ENCODE results near the gene TTC39A. TPM values are rescaled to one million over a fixed set of nuclear protein-coding genes. Genes with fewer than 3 reads are reported as not detected.
"Not testable (repeated sequence)": the region's sequence is repeated elsewhere in the genome, so short reads cannot be mapped to it uniquely, and the experiment has no call there.

The TTC39A gene
- total RNA-seq, 3 donors from 2014 or later = 0.29 to 0.98 (median 0.38) TPM

DNA sequence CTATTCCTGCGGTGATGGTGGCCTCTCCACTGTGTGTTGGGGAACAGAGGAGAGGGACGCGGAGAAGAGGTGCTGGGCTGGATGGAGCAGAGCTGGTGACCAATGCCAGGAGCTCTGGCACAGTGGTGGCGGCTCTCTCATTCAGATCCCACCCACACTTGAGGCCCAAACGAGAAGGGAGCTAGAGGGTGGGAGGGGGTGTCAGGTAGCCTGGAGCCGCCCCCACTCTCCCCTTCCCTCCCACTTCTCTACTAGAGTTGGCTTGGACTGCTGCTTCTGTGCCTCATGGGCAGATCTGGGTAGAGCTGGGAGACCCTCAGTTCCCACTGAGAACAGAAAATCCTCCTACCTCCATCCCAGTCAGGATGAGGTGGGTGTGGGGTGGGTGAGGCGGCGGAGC, 3.5 kb downstream of the TTC39A start:
- no peaks in the 10 kb centered on the region for H3K9me3 Mint-ChIP-seq
- no peak overlapping the region for H3K4me3 Mint-ChIP-seq
- H3K36me3 Mint-ChIP-seq (ENCODE audit: insufficient read depth) = no peaks in the 10 kb centered on the region
- ATAC-seq = no peak
- H3K4me1 Mint-ChIP-seq (ENCODE audit: low read depth) = peaks cover 9% of the 10 kb centered on the region
- H3K27me3 Mint-ChIP-seq (ENCODE audit: low read depth) = peaks cover 39% of the 10 kb centered on the region
- DNase-seq = no peak

DNA sequence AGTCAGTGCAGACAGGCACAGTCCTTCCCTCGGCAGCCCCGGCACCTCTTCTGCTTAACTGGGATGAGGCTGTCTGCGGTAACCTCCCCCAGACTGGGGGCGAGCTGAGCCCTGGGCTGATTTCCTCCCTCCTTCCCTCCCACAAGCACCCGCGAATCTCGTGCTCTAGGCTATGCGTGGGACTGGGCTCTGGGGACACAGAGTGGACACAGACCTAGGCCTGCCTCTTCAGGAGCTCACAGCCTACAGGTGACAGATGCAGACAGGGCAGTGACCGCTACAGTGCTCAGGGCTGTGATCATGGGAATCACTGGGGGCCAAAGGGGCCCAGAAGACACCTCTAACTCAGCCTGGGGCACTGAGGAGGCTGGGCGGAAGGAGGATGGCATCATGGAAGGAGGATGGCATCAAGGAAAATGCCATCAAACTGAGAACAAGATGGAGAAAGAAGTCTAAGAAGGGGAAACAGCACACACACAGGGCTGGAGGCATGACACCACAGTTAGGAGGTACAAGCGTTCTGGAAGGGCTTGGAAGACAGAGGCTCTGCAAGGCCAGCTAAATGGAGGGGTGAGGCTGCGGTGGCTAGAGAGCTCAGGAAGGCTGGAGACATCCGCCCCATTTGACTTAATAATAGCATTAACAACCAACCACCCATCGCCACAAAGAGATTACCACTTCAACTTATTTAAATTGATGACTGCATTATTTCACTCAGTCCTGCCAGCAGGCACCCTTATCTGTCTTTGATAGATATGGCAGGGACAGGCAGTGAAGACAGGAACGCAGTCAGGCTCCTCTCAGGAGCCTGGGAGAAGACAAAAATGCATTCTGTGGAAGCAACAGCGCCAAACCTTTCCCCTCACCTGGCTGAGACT, 4.2 kb downstream of the TTC39A start:
- H3K9me3 Mint-ChIP-seq = no peaks in the 10 kb centered on the region
- H3K4me1 Mint-ChIP-seq (ENCODE audit: low read depth) = peaks cover 4% of the 10 kb centered on the region
- H3K27me3 Mint-ChIP-seq (ENCODE audit: low read depth) = peaks cover 32% of the 10 kb centered on the region
- no peaks in the 10 kb centered on the region for H3K36me3 Mint-ChIP-seq (ENCODE audit: insufficient read depth)
- DNase-seq (no peak), ATAC-seq (no peak)
- H3K4me3 Mint-ChIP-seq = no peak overlapping the region

DNA sequence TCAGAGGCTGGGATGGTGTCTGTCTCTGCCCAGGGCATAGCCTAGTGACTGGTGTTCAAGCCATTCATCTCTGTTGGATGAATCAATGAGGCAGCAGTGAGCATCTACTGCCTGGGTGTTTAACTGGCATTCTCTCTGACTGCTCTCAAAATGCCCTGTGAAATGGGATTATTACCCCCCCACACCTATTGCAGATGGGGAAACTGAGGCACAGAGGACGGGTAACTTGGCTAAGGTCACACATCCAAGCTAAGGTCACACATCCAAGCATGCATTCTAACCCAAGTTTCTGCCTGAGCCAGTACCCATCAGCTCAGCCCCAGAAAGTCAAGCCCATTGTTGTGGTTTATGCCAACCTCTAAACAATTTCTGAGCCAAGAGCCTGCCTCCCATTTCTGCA, 5.0 kb downstream of the TTC39A start:
- DNase-seq = no peak
- Mint-ChIP-seq H3K4me3 (no peak overlapping the region), H3K27me3 (ENCODE audit: low read depth) (peaks cover 27% of the 10 kb centered on the region), H3K36me3 (ENCODE audit: insufficient read depth) (no peaks in the 10 kb centered on the region), H3K9me3 (no peaks in the 10 kb centered on the region), H3K4me1 (ENCODE audit: low read depth) (no peaks in the 10 kb centered on the region)
- no peak for ATAC-seq

DNA sequence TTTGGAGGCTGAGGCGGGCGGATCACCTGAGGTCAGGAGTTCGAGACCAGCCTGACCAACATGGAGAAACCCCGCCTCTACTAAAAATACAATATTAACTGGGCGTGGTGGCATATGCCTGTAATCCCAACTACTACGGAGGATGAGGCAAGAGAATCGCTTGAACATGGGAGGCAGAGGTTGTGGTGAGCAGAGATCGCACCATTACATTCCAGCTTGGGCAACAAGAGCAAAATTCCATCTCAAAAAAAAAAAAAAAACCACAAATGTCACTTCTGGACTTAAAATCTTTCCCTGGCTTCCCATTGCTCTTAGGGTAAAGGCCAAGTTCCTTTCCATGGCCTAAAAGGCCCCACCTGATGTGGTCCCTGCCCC, 5.4 kb downstream of the TTC39A start:
- peaks cover 27% of the 10 kb centered on the region for H3K27me3 Mint-ChIP-seq (ENCODE audit: low read depth)
- H3K36me3 Mint-ChIP-seq (ENCODE audit: insufficient read depth); H3K4me3 Mint-ChIP-seq; ATAC-seq; H3K9me3 Mint-ChIP-seq; DNase-seq; H3K4me1 Mint-ChIP-seq (ENCODE audit: low read depth): not testable (repeated sequence)

DNA sequence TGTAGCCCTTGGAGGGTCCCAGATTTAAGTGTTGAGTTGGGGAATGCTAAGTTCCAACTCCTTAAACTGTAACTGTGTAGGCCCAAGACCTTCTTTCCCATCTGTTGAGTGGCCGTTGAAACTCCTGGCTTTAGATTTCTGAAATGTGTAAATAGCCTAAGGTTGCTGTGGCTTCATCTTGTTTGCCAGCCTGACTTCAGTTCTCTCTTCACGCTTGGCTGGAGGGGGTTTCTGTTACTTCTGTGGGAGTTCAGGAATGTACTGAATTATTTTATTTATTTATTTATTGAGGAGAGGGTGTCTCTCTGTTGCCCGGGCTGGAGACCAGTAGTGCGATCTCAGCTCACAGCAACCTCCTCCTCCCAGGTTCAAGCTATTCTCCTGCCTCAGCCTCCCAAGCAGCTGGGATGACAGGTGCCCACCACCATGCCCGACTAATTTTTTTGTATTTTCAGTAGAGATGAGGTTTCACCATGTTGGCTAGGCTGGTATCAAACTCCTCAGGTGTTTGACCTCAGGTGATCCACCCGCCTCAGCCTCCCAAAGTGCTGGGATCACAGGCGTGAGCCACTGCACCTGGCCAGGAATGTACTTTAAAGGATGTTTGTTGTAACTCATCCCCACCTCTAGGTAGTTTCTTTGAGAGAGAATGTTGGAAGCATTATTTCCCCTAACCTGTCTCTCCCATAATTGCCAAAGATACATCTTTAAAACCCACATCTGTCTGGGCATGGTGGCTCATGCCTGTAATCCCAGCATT, 5.9 kb downstream of the TTC39A start:
- no peaks in the 10 kb centered on the region for H3K36me3 Mint-ChIP-seq (ENCODE audit: insufficient read depth)
- H3K9me3 Mint-ChIP-seq = no peaks in the 10 kb centered on the region
- no peaks in the 10 kb centered on the region for H3K4me1 Mint-ChIP-seq (ENCODE audit: low read depth)
- no peak for ATAC-seq
- no peak overlapping the region for H3K4me3 Mint-ChIP-seq
- peaks cover 21% of the 10 kb centered on the region for H3K27me3 Mint-ChIP-seq (ENCODE audit: low read depth)
- DNase-seq = no peak

DNA sequence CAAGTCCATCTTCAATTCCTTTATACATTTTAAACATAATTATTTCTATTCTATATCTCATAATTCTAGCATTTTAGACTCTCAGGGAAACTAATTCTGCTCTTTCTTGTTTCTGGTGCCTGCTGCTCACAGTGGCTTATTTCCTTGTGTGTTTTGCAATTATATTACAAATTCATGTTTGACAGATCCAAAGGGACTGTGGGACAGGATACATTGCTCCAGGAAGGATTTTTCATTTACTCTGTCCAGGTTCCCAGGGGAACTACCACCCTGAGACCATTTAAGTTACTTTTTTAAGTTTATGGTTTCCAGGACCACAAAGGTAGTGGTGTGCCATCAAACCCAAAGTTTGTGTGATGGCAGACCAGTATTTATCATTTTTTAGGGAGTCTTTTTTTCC, 6.6 kb downstream of the TTC39A start:
- Mint-ChIP-seq H3K4me1 (ENCODE audit: low read depth) (no peaks in the 10 kb centered on the region), H3K27me3 (ENCODE audit: low read depth) (peaks cover 15% of the 10 kb centered on the region), H3K4me3 (no peak overlapping the region), H3K36me3 (ENCODE audit: insufficient read depth) (no peaks in the 10 kb centered on the region), H3K9me3 (no peaks in the 10 kb centered on the region)
- DNase-seq (no peak), ATAC-seq (no peak)

DNA sequence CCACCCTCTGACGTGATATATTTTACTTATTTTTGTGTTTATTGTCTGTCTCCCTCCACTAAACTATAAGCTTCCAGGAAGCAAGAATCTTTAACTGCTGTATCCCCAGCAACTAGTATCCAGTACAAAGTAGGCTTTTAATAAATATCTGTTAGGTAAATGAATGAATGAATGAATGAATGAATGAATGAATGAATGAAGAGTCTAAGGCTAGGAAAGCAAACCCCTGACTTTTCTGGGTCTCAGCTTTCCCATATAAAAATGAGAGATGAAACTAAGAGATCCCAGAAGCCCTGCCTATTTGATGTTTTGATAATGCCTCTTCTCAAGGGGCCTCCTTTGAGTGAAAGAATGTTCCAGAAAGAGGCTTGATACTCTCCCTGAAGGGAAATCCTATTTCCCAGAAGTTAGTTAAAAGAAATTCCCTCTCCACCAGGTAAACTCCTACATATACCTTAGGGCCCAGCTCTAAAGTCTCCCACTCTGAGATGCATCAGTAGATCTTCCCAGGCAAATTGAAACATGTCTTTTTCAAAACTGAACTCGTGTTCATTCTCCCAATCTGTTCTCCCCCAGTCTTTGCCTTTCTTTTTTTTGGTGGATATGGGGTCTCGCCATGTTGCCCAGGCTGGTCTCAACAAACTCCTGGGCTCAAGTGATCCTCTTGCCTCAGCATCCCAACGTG, 7.8 kb downstream of the TTC39A start:
- no peak for DNase-seq
- H3K4me1 Mint-ChIP-seq (ENCODE audit: low read depth) = no peaks in the 10 kb centered on the region
- peaks cover 9% of the 10 kb centered on the region for H3K27me3 Mint-ChIP-seq (ENCODE audit: low read depth)
- H3K9me3 Mint-ChIP-seq = no peaks in the 10 kb centered on the region
- H3K4me3 Mint-ChIP-seq = no peak overlapping the region
- ATAC-seq = no peak
- no peaks in the 10 kb centered on the region for H3K36me3 Mint-ChIP-seq (ENCODE audit: insufficient read depth)

DNA sequence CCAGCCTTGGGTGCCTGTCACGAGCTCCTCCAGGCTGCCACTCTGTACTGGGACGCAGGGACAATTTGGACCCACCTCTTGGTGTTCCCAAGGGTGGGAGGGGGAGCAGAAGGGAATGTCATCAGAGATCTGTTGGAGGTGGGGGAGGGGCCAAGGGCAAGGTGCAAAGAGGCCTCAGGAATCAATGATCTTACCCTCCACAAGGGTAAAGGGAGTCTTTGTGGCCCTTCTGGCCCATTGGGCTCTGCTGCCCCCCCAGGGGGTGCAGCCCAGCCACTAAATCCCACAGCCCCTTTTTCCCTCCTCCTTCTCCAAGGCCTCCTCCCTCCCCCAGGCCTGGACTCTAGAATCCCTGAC, 8.5 kb downstream of the TTC39A start:
- Mint-ChIP-seq H3K4me3 (no peak overlapping the region), H3K36me3 (ENCODE audit: insufficient read depth) (no peaks in the 10 kb centered on the region), H3K4me1 (ENCODE audit: low read depth) (no peaks in the 10 kb centered on the region), H3K9me3 (no peaks in the 10 kb centered on the region), H3K27me3 (ENCODE audit: low read depth) (peaks cover 6% of the 10 kb centered on the region)
- ATAC-seq (no peak), DNase-seq (no peak)

DNA sequence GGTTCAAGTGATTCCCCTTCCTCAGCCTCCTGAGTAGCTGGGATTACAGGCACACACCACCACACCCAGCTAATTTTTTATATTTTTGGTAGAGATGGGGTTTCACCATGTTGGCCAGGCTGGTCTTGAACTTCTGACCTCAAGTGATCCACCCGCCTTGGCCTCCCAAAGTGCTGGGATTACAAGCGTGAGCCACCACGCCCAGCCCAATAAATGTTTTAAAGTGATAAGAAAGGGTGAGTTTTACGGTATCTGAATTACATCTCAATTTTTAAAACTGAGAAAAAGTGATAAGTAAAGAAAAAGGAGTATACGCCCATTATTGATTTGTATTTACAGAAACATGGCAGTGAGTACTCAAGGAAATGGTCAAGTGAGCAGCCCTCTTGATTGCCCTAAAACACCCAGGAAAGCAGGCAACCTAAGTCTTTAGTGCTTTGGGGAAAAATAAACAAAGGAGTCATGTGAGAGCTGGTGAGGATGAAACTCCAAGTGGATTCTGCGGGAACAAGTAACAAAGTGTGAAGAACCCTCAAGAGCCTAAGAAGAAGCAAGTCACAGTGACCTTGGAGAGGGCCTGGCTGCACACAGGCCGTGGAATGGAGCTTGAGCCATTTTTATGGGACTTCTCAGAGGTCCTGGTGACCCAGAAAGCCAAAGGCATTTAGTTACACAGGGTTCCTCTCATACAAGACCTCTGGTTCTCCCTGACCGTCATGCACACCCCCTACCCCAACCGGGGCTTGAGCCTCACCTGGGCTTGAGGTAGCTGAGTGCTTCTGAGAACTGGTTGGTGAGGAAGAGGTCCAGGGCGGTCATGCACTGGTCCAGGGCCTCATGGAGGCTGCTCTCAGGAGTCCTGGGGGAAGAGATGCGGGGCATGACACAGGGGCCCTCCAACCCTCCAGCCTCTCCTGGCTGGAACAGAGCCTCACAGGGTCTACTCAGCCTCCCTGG, 9.1 kb downstream of the TTC39A start:
- no peaks in the 10 kb centered on the region for H3K36me3 Mint-ChIP-seq (ENCODE audit: insufficient read depth)
- H3K9me3 Mint-ChIP-seq = no peaks in the 10 kb centered on the region
- ATAC-seq = no peak
- no peaks in the 10 kb centered on the region for H3K4me1 Mint-ChIP-seq (ENCODE audit: low read depth)
- DNase-seq = no peak
- peaks cover 6% of the 10 kb centered on the region for H3K27me3 Mint-ChIP-seq (ENCODE audit: low read depth)
- no peak overlapping the region for H3K4me3 Mint-ChIP-seq

DNA sequence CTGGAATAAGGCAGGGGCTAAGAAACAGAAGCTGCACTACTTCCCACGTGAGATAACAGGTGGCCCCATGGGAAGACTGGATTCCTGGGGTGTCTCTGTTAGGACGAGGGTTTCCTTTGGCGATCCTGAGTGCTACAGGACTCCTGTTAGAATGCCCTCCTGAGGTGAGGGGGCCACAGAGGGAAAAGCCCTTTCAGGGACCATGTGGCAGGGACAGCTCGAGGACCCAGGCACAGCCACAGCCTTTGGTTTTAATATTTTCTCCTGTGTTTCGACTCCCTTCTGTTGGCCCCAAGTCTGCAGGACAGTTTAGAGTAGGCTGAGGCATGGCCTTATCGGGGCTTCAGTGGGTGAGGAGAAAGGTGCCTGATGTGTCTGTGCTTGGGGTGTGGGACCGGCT, 12.6 kb downstream of the TTC39A start:
- no peak for ATAC-seq
- H3K4me1 Mint-ChIP-seq (ENCODE audit: low read depth) = no peaks in the 10 kb centered on the region
- no peaks in the 10 kb centered on the region for H3K36me3 Mint-ChIP-seq (ENCODE audit: insufficient read depth)
- H3K4me3 Mint-ChIP-seq = no peak overlapping the region
- DNase-seq = no peak
- no peaks in the 10 kb centered on the region for H3K9me3 Mint-ChIP-seq
- H3K27me3 Mint-ChIP-seq (ENCODE audit: low read depth) = no peaks in the 10 kb centered on the region

DNA sequence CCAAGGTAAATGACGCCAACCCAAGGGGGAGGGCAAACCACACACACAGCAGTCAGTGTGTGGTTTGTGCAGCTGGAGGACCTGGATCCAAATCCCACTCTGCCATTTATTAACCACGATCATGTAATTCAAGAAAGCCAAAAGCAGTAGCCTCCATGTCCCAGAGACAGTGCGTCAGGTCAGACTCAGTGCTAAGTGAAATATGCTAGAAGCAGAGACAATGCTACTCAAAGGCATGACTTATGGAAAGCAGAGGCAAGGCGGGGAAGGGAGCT, 13.6 kb downstream of the TTC39A start:
- ATAC-seq (no peak), DNase-seq (no peak)
- Mint-ChIP-seq H3K4me1 (ENCODE audit: low read depth) (no peaks in the 10 kb centered on the region), H3K9me3 (no peaks in the 10 kb centered on the region), H3K27me3 (ENCODE audit: low read depth) (no peaks in the 10 kb centered on the region), H3K36me3 (ENCODE audit: insufficient read depth) (no peaks in the 10 kb centered on the region), H3K4me3 (no peak overlapping the region)

DNA sequence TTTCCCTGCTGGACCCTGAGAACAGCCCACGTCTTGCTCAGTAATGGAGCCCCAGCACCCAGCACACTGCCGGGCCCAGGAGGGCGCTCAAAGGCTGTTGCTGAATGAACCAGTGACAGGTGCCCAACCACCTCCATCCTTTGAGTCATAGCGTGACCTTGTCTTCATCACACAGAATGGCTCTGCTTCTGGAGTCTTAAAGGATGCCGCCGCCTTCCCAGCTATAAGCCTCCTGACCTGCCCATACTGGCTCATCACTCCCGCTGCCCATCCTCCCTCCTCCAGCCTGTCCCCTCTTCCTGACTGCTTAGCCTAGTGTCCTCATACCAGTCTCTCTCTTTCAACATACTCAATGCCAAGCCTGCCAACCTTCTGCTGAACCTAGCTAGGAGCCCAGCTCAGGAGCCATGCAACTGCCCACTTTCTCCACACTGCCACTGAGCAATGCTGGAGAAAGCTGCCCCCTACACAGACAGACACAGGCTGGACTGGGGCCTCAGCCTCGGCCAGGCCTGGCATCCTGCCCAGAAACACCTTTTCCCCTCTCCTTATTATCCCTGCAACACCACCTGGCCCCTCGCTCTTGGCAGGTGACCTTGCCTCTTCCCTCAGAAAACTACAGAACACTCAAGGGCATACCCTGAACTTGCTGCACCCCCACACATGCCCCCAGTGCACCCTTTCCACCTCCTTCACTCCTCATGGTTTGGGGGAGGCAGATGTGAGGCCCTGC, 14.1 kb downstream of the TTC39A start:
- Mint-ChIP-seq H3K27me3 (ENCODE audit: low read depth) (no peaks in the 10 kb centered on the region), H3K4me3 (no peak overlapping the region), H3K9me3 (no peaks in the 10 kb centered on the region), H3K4me1 (ENCODE audit: low read depth) (no peaks in the 10 kb centered on the region), H3K36me3 (ENCODE audit: insufficient read depth) (no peaks in the 10 kb centered on the region)
- ATAC-seq = no peak
- DNase-seq = no peak

DNA sequence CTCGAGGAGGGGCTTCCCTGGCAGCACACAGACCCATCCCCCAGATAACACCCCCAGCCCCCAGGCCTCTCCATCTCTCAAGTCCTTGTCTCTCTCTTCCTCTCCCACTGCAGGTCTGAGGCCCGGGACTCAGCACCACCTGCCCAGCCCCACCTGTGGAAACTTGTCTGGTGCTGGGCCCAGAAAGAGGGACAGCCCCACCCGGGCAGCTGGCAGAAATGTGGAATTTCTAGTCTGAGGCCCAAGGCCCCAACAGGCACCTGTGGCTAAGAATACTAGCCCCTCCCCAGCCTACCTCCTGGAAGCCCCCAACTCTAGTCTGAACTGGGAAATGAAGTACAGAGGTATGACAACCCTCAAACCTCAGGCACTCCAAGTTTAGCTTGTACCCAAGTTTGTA, 15.4 kb downstream of the TTC39A start:
- H3K4me1 Mint-ChIP-seq (ENCODE audit: low read depth) = no peaks in the 10 kb centered on the region
- no peaks in the 10 kb centered on the region for H3K36me3 Mint-ChIP-seq (ENCODE audit: insufficient read depth)
- H3K27me3 Mint-ChIP-seq (ENCODE audit: low read depth) = no peaks in the 10 kb centered on the region
- DNase-seq = no peak
- ATAC-seq = no peak
- no peak overlapping the region for H3K4me3 Mint-ChIP-seq
- H3K9me3 Mint-ChIP-seq = no peaks in the 10 kb centered on the region

All from activated T-cell treated with anti-CD3 and anti-CD28 coated beads, Interleukin-2, amount 50 U/mL, for 4 hours (primary cell).